Measurements from ENCODE around the gene RSPO3.

RSPO3 gene

GRCh38 chr6:127164565-127164964 lies 46.1 kb downstream of the RSPO3 start:
- no peak for DNase-seq

- DNase-seq, result no peak
Observed at GRCh38 chr6:127173156-127173940, 54.9 kb downstream of the RSPO3 start.

- no peak for DNase-seq
Observed at GRCh38 chr6:127176146-127176545, 57.7 kb downstream of the RSPO3 start.

- no peak for DNase-seq
Observed at GRCh38 chr6:127177030-127177922, 58.8 kb downstream of the RSPO3 start.

- DNase-seq, result no peak
Observed at GRCh38 chr6:127177923-127178231, 59.4 kb downstream of the RSPO3 start.

GRCh38 chr6:127178746-127179145 lies 60.3 kb downstream of the RSPO3 start:
- no peak for DNase-seq

GRCh38 chr6:127180426-127180825 lies 62.0 kb downstream of the RSPO3 start:
- no peak for DNase-seq

GRCh38 chr6:127182501-127182900 lies 64.0 kb downstream of the RSPO3 start:
- no peak for DNase-seq

GRCh38 chr6:127185437-127185995 lies 67.0 kb downstream of the RSPO3 start:
- no peak for DNase-seq

GRCh38 chr6:127186889-127187288 lies 68.4 kb downstream of the RSPO3 start:
- no peak for DNase-seq

GRCh38 chr6:127188744-127189143 lies 70.3 kb downstream of the RSPO3 start:
- DNase-seq, result no peak

- peak; percentile 23 for DNase-seq
Observed at GRCh38 chr6:127190552-127190951, 72.1 kb downstream of the RSPO3 start.

- DNase-seq, result no peak
Observed at GRCh38 chr6:127191716-127192115, 73.2 kb downstream of the RSPO3 start.

- no peak for DNase-seq
Observed at GRCh38 chr6:127192911-127193541, 74.6 kb downstream of the RSPO3 start.

GRCh38 chr6:127195833-127196232 lies 77.4 kb downstream of the RSPO3 start:
- no peak for DNase-seq

- DNase-seq, result no peak
Observed at GRCh38 chr6:127198549-127198948, 80.1 kb downstream of the RSPO3 start.

- no peak for DNase-seq
Observed at GRCh38 chr6:127199470-127199869, 81.0 kb downstream of the RSPO3 start.

GRCh38 chr6:127200114-127200513 lies 81.6 kb downstream of the RSPO3 start:
- DNase-seq, result no peak

- DNase-seq, result no peak
Observed at GRCh38 chr6:127201321-127201720, 82.8 kb downstream of the RSPO3 start.

- no peak for DNase-seq
Observed at GRCh38 chr6:127202676-127203075, 84.2 kb downstream of the RSPO3 start.

- DNase-seq, result no peak
Observed at GRCh38 chr6:127204281-127204680, 85.8 kb downstream of the RSPO3 start.

- no peak for DNase-seq
Observed at GRCh38 chr6:127205036-127205435, 86.6 kb downstream of the RSPO3 start.

- no peak for DNase-seq
Observed at GRCh38 chr6:127206531-127207095, 88.1 kb downstream of the RSPO3 start.

All from NCI-H1105 (cell line).